Mucosa of stomach (tissue), 1 donor: ENCODE measurements around the gene OGDH.

ENCODE experiments used
- H3K27me3 ChIP-seq: one replicate; pipeline ENCODE4 v1.7.0; 2013; ENCODE audit warnings: mild to moderate bottlenecking, low read length; ENCODE audit not compliant: control insufficient read depth, insufficient read depth
- H3K36me3 ChIP-seq: one replicate; pipeline ENCODE4 v1.7.0; 2013; ENCODE audit warnings: low read length; ENCODE audit not compliant: control insufficient read depth, insufficient read depth
- H3K4me1 ChIP-seq: one replicate; pipeline ENCODE4 v1.7.0; 2013; ENCODE audit warnings: mild to moderate bottlenecking, low read length; ENCODE audit not compliant: control insufficient read depth, insufficient read depth
- H3K4me3 ChIP-seq: one replicate; pipeline ENCODE4 v1.7.0; 2013; ENCODE audit warnings: low read length
- H3K9ac ChIP-seq: one replicate; pipeline ENCODE4 v1.7.0; 2013; ENCODE audit warnings: mild to moderate bottlenecking, low read length, moderate library complexity
- H3K9me3 ChIP-seq: one replicate; pipeline ENCODE4 v1.7.0; 2013; ENCODE audit warnings: mild to moderate bottlenecking, low read length, moderate library complexity; ENCODE audit not compliant: control insufficient read depth
- donor health status: Pancreatic carcinoma.

OGDH gene

DNA sequence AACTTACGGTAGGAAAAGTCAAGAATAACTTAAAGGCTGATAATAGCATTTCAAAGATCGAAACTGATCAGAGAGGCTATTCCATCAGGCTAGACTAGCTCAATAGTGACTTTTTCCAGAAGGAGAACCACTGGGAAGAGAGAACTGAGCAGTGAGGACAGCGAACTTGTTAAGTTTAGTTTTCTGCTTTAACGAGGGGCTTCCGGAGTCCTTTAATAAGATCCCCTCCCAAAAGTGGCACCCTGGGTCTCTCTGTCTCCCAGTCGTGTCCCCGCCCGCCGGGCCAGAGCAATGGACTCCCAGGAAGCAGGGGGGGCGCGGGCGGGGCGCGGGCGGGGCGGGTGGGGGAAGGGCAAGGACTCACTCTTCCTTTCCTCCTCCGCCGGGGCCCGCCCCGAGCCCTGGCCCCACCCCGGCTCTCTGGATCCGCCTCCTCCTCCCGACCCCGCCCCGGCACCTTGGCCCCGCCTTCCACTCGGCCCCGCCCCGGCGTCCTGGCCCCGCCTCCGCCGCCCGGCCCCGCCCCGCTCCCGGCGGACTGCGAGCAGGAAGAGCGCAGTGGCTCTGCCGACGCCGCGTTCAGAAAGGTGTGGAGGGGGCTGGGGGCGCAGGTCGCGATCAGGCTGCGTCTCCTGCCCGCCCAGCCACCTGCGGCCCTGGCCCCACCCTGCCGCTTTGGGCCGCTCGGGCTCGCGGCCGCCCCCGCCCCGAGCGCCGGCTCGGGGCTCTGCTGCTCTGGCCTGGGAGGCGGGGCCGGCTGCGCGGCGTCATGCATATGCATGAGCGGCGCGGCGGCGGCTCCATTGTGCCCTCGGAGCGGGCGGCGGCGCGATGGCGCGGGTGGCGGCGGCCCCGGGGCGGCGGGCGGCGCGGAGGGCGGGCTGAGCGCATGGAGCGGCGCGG is 141.9 kb downstream of the OGDH start, which contains the start of gene ZMIZ2:
TSS of gene ZMIZ2 (plus strand) at position 803 of the 903 bp plus-strand sequence. CDS start 7,403 bp downstream, outside the sequence.
- Histone ChIP-seq H3K9me3 (no peaks in the 10 kb centered on the region), H3K9ac (peak within 1 kb of the TSS; percentile 75), H3K4me1 (peaks cover 20% of the 10 kb centered on the region), H3K4me3 (peak within 1 kb of the TSS; percentile 28), H3K36me3 (no peaks in the 10 kb centered on the region), H3K27me3 (no peaks in the 10 kb centered on the region)

DNA sequence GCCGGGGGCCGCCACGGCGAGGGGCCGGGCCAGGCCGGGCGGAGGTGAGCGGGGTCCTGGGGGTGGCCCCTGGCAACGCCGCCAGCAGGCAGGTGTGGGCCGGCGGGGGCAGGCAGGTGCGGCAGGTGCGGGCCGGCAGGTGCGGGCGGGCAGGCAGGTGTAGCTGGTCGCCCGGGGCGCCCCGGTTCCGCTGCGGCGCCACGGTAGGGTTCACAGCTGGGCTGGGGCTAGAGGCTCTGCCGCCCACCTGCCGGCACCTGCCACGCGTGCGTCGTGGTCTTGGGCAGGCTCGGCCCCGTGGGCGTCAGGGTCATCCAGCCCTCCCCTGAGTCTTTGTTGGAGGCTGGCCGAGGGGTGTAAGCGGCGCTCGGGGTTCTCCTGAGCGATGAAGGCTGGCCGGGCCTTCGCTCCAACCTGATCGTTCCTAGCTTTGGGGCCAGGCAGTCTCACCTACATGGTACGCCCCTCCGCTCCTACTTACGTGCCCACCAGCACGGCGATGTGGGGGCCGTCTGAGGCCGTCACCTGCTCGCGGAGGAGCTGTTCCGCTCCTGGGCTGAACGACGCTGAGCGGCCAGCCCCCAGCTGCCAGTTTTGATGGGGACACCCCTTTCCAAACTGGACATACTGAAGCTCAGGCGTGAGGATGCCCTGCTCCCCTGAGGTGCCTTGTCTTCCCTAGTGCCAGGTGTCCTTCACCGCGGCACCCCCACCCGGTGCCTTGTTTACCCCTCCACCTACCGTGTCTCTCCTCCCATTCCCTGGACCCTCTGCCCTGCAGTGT is 142.7 kb downstream of the OGDH start:
- Histone ChIP-seq H3K4me3 (peak overlapping the region; percentile 28), H3K9me3 (no peaks in the 10 kb centered on the region), H3K4me1 (peaks cover 25% of the 10 kb centered on the region), H3K36me3 (no peaks in the 10 kb centered on the region), H3K9ac (peak overlapping the region; percentile 63), H3K27me3 (no peaks in the 10 kb centered on the region)

DNA sequence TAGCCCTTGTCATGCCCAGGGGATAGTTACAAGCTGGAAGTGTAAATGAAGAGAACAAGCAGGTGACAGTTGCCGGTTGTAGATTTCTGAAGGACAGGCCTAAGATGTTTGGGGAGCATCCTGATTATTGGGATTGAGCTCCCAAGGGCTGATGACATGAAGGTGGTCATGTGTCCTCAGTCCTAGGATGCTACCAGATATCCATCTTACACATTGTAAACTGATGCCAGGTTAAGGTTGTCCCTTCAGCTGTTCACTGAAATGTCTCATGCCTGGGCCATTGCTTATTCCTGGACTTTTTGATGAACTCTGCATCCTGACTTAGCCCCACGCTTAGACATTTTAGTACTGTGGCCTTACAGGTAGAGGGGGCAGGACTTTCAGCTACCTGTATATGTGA is 143.6 kb downstream of the OGDH start:
- no peaks in the 10 kb centered on the region for H3K36me3 ChIP-seq
- H3K9me3 ChIP-seq: no peaks in the 10 kb centered on the region
- no peak overlapping the region for H3K4me3 ChIP-seq
- H3K9ac ChIP-seq: no peak overlapping the region
- H3K27me3 ChIP-seq: no peaks in the 10 kb centered on the region
- H3K4me1 ChIP-seq: peaks cover 33% of the 10 kb centered on the region

DNA sequence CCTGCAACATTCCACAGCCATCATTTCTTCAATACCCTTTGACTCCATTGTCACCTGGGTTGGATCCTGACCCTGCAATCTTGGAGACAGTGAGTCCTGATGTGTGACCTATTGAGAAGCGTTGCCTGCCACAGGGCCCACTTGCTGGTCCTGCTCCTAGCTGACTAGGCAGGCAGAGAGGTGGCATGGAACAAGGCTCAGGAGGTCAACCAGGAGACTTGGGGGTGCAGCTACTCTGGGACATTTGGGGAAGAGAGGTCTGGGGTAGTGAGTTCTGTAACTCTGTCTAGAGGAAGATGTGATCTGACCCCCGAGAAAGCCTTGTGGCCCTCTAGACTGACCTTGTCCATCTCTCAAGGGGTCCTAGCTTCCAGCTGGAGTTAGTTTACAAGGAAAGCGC is 144.0 kb downstream of the OGDH start:
- H3K9me3 ChIP-seq: no peaks in the 10 kb centered on the region
- no peaks in the 10 kb centered on the region for H3K27me3 ChIP-seq
- no peak overlapping the region for H3K4me3 ChIP-seq
- H3K4me1 ChIP-seq: peaks cover 38% of the 10 kb centered on the region
- no peaks in the 10 kb centered on the region for H3K36me3 ChIP-seq
- H3K9ac ChIP-seq: peak overlapping the region; percentile 18

DNA sequence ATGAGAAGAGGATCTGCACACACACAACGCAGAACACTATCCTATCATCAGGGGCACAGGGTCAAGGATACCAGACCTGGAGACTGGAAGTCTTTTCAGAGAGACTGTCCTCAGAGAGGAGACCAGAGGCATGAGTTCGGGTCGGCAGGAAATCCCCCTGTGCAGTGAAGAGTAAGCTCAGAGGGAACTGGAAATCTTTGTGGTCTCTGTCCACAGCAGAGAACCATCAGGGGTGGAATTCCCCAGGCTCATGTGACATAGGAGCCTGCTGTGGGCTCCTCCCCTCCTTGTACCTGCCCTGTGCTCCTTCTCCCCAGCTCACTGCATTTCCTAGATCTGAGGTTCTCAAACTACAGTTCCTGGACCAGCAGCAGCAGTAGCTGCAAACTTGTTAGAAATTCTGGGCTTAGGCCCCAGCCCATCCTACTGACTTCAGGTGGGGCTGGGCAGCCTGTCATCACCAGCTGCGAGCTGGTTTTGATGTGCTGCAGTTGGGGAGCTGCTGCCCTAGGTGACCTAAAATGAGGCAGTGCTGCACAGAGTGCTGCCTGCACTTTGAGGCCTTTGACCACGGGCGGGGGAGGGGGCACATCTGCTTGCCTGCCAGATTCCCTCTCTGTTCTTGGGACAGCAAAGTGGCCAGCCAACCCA is 144.6 kb downstream of the OGDH start:
- Histone ChIP-seq H3K9ac (peak overlapping the region; percentile 18), H3K4me1 (peaks cover 44% of the 10 kb centered on the region), H3K36me3 (no peaks in the 10 kb centered on the region), H3K9me3 (no peaks in the 10 kb centered on the region), H3K4me3 (no peak overlapping the region), H3K27me3 (no peaks in the 10 kb centered on the region)

DNA sequence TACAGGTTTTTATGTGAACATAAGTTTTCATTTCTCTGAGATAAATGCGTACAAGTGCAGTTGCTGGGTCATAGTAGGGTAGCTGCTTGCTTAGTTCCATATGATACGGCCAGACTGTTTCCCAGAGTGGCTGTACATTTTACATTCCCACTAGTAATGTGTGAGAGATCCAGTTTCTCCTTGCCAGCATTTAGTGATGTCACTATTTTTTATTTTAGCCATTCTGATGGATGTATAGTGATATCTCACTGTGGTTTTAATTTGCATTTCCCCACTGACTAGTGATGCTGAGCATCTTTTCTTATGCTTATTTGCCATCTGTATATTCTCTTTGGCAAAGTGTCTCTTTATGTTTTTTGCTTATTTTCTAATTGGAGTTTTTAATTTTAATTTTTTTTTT is 146.4 kb downstream of the OGDH start:
- Histone ChIP-seq H3K9me3 (no peaks in the 10 kb centered on the region), H3K27me3 (no peaks in the 10 kb centered on the region), H3K4me3 (no peak overlapping the region), H3K9ac (no peak overlapping the region), H3K36me3 (no peaks in the 10 kb centered on the region), H3K4me1 (peaks cover 56% of the 10 kb centered on the region)

DNA sequence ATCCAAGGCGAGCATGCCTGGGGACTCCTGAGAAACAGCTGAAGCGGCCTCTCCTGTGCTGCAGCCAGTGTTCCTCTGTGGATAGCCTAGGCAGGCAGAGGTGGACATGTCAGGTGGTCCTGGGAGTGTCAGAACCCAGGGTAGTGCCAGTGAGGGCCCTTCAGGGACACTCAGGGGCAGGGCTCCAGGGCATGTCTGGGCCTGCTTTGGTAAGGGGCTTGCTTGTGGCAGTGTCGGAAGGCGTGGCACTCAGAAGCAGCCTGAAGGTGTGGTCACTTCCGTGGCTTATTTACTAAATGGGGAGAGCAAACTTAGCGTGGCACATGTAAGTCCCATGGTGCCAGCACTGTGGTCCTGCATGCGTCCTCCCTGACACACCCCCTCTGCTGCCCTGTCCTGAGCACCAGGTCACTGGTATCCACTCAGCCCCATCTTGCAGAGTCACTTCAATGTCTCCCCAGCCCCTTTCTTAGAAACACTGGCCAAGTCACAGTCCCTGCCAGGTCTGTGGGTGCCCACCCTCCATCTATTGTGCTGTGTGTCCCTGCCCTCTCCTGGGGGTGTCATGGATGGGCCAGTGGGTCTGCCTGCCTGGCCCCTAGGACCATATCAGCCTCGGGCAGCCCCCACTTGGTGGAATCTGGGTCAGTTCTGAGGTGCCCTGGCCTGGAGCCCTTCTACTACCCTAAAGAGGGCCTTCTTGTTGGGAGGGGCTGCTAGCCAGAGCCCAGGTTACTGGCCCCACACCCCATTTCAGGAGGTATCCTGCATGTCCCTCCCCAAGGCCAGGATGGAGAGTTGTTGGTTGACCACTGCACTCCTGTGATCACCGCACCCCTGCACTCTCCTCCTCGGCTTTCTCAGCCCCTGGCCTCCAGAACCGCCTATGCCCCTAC is 148.6 kb downstream of the OGDH start:
- Histone ChIP-seq H3K4me1 (peaks cover 50% of the 10 kb centered on the region), H3K36me3 (no peaks in the 10 kb centered on the region), H3K27me3 (no peaks in the 10 kb centered on the region), H3K4me3 (no peak overlapping the region), H3K9ac (peak overlapping the region; percentile 62), H3K9me3 (no peaks in the 10 kb centered on the region)

DNA sequence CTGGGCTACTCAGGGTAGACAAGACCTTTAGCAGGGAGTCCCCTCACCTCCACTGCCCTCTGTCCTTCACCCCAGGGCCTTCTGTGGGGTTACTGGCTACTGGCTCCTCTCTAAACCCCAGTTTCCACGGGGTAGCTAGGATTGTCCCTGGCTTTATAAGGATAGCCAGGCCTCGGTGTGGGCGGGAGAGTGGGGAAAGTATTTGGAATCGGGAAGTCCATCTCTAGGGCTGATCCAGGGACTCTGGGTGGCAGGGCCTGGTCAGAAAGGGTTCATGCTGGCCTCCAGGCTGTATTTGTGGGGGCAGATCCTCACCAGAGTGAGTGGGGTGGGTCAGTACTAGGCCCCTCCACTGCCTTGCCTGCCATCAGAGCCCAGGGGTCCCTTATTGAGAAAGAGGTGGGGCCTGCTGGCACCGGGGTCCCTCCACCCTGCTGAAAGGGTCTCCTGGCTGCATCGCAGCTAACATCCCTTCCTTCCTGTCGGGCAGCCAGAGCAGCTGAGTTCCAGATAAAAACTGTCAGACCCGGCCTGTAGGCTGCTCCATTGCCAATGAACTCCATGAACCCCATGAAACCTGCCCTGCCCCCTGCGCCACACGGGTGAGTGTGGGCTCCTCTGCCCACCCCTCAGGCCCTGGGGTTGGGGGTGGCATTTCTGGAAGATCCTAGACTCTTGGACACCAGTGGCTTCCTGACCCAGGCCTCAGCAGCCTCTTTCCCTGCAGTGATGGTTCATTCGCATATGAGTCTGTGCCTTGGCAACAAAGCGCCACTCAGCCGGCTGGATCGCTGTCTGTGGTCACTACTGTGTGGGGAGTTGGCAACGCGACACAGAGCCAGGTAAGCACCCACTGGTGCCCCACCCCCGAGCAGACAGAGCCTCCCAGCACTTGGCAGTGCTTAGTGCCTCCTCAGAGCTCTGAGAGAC is 149.5 kb downstream of the OGDH start:
- H3K36me3 ChIP-seq: no peaks in the 10 kb centered on the region
- H3K27me3 ChIP-seq: no peaks in the 10 kb centered on the region
- H3K9me3 ChIP-seq: no peaks in the 10 kb centered on the region
- no peak overlapping the region for H3K4me3 ChIP-seq
- peak overlapping the region; percentile 62 for H3K9ac ChIP-seq
- H3K4me1 ChIP-seq: peaks cover 41% of the 10 kb centered on the region

DNA sequence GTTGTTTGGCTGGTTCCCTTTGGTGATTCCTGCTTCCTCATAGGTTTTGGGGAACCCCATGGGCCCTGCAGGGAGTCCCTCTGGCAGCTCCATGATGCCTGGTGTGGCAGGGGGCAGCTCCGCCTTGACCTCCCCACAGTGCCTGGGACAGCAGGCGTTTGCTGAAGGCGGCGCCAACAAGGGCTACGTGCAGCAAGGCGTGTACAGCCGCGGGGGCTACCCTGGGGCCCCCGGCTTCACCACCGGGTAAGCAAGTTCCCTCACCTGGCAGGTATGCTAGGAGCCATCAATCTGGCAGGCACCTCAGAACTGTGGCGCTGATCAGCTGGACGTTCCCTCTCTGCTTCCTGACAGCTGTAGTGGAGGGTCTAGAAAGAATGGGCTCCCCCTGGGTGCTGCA is 150.5 kb downstream of the OGDH start:
- Histone ChIP-seq H3K36me3 (no peaks in the 10 kb centered on the region), H3K9me3 (no peaks in the 10 kb centered on the region), H3K4me1 (peaks cover 42% of the 10 kb centered on the region), H3K9ac (no peak overlapping the region), H3K27me3 (no peaks in the 10 kb centered on the region), H3K4me3 (no peak overlapping the region)

DNA sequence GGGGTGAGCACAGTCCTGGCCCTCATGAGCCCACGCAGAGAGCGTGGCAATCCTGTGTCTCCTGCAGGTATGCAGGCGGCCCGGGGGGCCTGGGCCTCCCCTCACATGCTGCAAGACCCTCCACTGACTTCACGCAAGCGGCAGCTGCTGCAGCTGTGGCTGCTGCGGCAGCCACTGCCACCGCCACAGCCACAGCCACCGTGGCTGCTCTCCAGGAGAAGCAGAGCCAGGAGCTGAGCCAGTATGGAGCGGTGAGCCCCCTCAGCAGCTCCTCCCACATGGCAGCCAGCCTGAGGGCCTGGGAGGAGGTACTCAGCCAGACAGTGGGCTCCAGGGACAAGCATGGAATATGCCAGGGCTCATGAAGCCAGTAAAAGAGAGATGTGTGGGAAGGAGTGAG is 150.9 kb downstream of the OGDH start:
- Histone ChIP-seq H3K36me3 (peaks cover under 1% of the 10 kb centered on the region), H3K27me3 (no peaks in the 10 kb centered on the region), H3K4me1 (peaks cover 46% of the 10 kb centered on the region), H3K9ac (no peak overlapping the region), H3K9me3 (no peaks in the 10 kb centered on the region), H3K4me3 (no peak overlapping the region)
